HCT116 (cell line): Measurements from ENCODE around the gene SLCO4A1. TPM values are rescaled to one million over a fixed set of nuclear protein-coding genes. Genes with fewer than 3 reads are reported as not detected.

Source experiments
- ATAC-seq: fragments of 200-7000 bp; cut with Tn5 transposase; 2 replicates; pipeline ENCODE4 v1.9.1; 2020; ENCODE audit warnings: mild to moderate bottlenecking, moderate library complexity
- BruUV-seq: library from RNA; stranded (reverse); fragments of 400-500 nt; replicated peaks from 2 replicates; lab custom pipeline; 2021; lab: Mats Ljungman, UMichigan
- CTCF ChIA-PET: fragments of 300-600 bp; sonication (Branson Sonifier 250); formaldehyde crosslinking; loops from one replicate; lab custom pipeline; 2021; ENCODE audit warnings: antibody characterized with exemption; lab: Charles Lee
- POLR2A ChIA-PET: fragments of 300-600, 350-600 bp; sonication (Branson Sonifier 250); formaldehyde crosslinking; loops from one replicate; lab custom pipeline; 2021; ENCODE audit warnings: antibody characterized with exemption; lab: Charles Lee
- RAD21 ChIA-PET, 2 experiments: fragments of 300-600 bp; sonication (Branson Sonifier 250); formaldehyde crosslinking; loops; one replicate each; lab custom pipeline; 2023; ENCODE audit warnings: low total read pairs in 2 of 2; ENCODE audit not compliant: uncharacterized antibody in 2 of 2, unreplicated experiment in 2 of 2, low non-redundant PET in 1 of 2; lab: Charles Lee
- DNase-seq: peaks from one replicate; pipeline ENCODE4 v3.0.0-alpha.2; 2010; ENCODE audit warnings: low read depth, low spot score
- H2AFZ ChIP-seq: fragments of 200-600 bp; shearing (Covaris generic), sonication (generic); 2 replicates; pipeline ENCODE4 v1.6.1; 2017; ENCODE audit warnings: low read depth, mixed run types, mixed read lengths, antibody characterized with exemption, low read length; ENCODE audit not compliant: poor library complexity, severe bottlenecking
- H3K27ac ChIP-seq: 2 replicates; pipeline ENCODE4 v1.5.1; 2012; ENCODE audit warnings: low read depth, low read length
- H3K27me3 ChIP-seq: fragments of 200-600 bp; sonication (generic); 2 replicates; pipeline ENCODE4 v1.6.1; 2016; ENCODE audit warnings: mixed run types, low read length, mixed read lengths; ENCODE audit not compliant: insufficient read depth
- H3K36me3 ChIP-seq, 2 experiments: fragments of 200-500 bp in 1 of 2; fragments of 200-600 bp in 1 of 2; sonication (Bioruptor generic) in 1 of 2; sonication (generic) in 1 of 2; 2 replicates each; pipeline versions ENCODE4 v1.5.1 to v1.6.1; 2014 to 2016; ENCODE audit warnings: low read length in 2 of 2, inconsistent platforms in 1 of 2, mixed read lengths in 1 of 2, mixed run types in 1 of 2; ENCODE audit not compliant: insufficient read depth in 2 of 2, control insufficient read depth in 1 of 2
- H3K4me1 ChIP-seq, 2 experiments: fragments of 200-600 bp in 1 of 2; sonication (generic) in 1 of 2; 2 replicates each; pipeline versions ENCODE4 v1.5.1 to v1.6.1; 2012 to 2017; ENCODE audit warnings: low read length in 2 of 2, inconsistent platforms in 1 of 2, mild to moderate bottlenecking in 1 of 2, mixed read lengths in 1 of 2, mixed run types in 1 of 2, moderate library complexity in 1 of 2; ENCODE audit not compliant: insufficient read depth in 2 of 2, control insufficient read depth in 1 of 2
- H3K4me2 ChIP-seq: fragments of 200-600 bp; sonication (generic); 2 replicates; pipeline ENCODE4 v1.6.1; 2017; ENCODE audit warnings: mixed run types, low read length, mixed read lengths
- H3K4me3 ChIP-seq, 2 experiments: fragments of 200-600 bp in 1 of 2; sonication (generic) in 1 of 2; replicated peaks in 1 of 2; 2 replicates each; pipeline ENCODE4 v1.5.1; 2011 to 2016; ENCODE audit warnings: low read length in 2 of 2, control low read depth in 1 of 2, low read depth in 1 of 2, mild to moderate bottlenecking in 1 of 2, mixed read lengths in 1 of 2, mixed run types in 1 of 2
- H3K79me2 ChIP-seq: fragments of 200-600 bp; sonication (generic); 2 replicates; pipeline ENCODE4 v1.6.1; 2017; ENCODE audit warnings: mild to moderate bottlenecking, mixed run types, low read length, moderate library complexity, mixed read lengths; ENCODE audit not compliant: insufficient read depth
- H3K9ac ChIP-seq: fragments of 200-600 bp; sonication (generic); 2 replicates; pipeline ENCODE4 v1.6.1; 2016; ENCODE audit warnings: low read length, mixed read lengths
- H3K9me2 ChIP-seq: fragments of 200-600 bp; sonication (generic), shearing (Covaris generic); 2 replicates; pipeline ENCODE4 v1.6.1; 2017; ENCODE audit warnings: mixed run types, mild to moderate bottlenecking, moderate library complexity; ENCODE audit not compliant: insufficient read depth
- H3K9me3 ChIP-seq, 2 experiments: fragments of 200-500 bp in 1 of 2; fragments of 200-600 bp in 1 of 2; sonication (Bioruptor generic) in 1 of 2; sonication (generic) in 1 of 2; 2 replicates each; pipeline ENCODE4 v1.6.1; 2014 to 2017; ENCODE audit warnings: low read length in 2 of 2, mixed read lengths in 2 of 2, inconsistent platforms in 1 of 2, low read depth in 1 of 2, mild to moderate bottlenecking in 1 of 2, mixed run types in 1 of 2, moderate library complexity in 1 of 2; ENCODE audit not compliant: control insufficient read depth in 1 of 2, insufficient read depth in 1 of 2
- H4K20me1 ChIP-seq: fragments of 200-600 bp; sonication (generic), shearing (Covaris generic); 2 replicates; pipeline ENCODE4 v1.6.1; 2017; ENCODE audit warnings: mixed run types, mild to moderate bottlenecking, moderate library complexity; ENCODE audit not compliant: insufficient read depth
- CTCF ChIP-seq, 3 experiments: fragments of 200-600 bp in 1 of 3; sonication (generic) in 1 of 3; IDR thresholded peaks in 2 of 3; conservative IDR thresholded peaks in 1 of 3; 2 replicates each; pipeline ENCODE4 v1.5.1; 2012 to 2017; ENCODE audit warnings: low read depth in 2 of 3, low read length in 2 of 3, antibody characterized with exemption in 1 of 3, borderline replicate concordance in 1 of 3, control low read depth in 1 of 3, mild to moderate bottlenecking in 1 of 3, mixed read lengths in 1 of 3, mixed run types in 1 of 3, moderate library complexity in 1 of 3; ENCODE audit not compliant: insufficient read depth in 1 of 3
- JUND ChIP-seq: IDR thresholded peaks from 2 replicates; pipeline ENCODE4 v1.6.1; 2012
- POLR2A ChIP-seq: IDR thresholded peaks from 2 replicates; pipeline ENCODE4 v1.7.0; 2011; ENCODE audit warnings: borderline replicate concordance; ENCODE audit not compliant: insufficient read depth, insufficient read length; ENCODE audit errors: extremely low read depth
- RAD21 ChIP-seq: IDR thresholded peaks from 2 replicates; pipeline ENCODE4 v1.6.1; 2012; ENCODE audit warnings: low read depth, mild to moderate bottlenecking
- ZBTB33 ChIP-seq: IDR thresholded peaks from 2 replicates; pipeline ENCODE4 v1.6.1; 2011; ENCODE audit warnings: mild to moderate bottlenecking, low read length, moderate library complexity; ENCODE audit not compliant: insufficient replicate concordance; ENCODE audit errors: extremely low read depth
- intact Hi-C: fragments of 100-400 bp; cut with micrococcal nuclease; formaldehyde crosslinking; loops from 2 replicates; pipeline ENCODE4 v1.10.0; 2022
- total RNA-seq: library from RNA; stranded (reverse); gene quantifications from one replicate; pipeline ENCODE4 v1.2.1, GENCODE V29; 2021; ENCODE audit not compliant: unreplicated experiment

SLCO4A1 gene
- total RNA-seq, 1 experiment from 2014 or later = 107 TPM

- DNase-seq (no peak), ATAC-seq (no peak)
- no peaks in the 10 kb centered on the region for H3K9me3 ChIP-seq
- H3K27me3 ChIP-seq = no peaks in the 10 kb centered on the region
- ChIA-PET POLR2A (interaction anchor here (1.0 to 1.4 kb wide), 3 partner anchors 24 to 46 kb away, joined by 3 to 5 read pairs (median 3); no protein-coding TSS in a partner anchor), RAD21 (no interaction called here), CTCF (no interaction called here)
- H3K9ac ChIP-seq = peak overlapping the region; percentile 91
- H3K36me3 ChIP-seq = peaks cover 14 to 55% of the 10 kb centered on the region in 2 experiments
- peaks cover 21% of the 10 kb centered on the region; the same call in 1 of the 2 replicates for H4K20me1 ChIP-seq
- no peaks in the 10 kb centered on the region for H3K9me2 ChIP-seq
- peak overlapping the region; percentile 96 to 99 for H3K4me3 ChIP-seq
- no peak overlapping the region for H2AFZ ChIP-seq
- TF ChIP-seq POLR2A (no peak), ZBTB33 (no peak), JUND (no peak), RAD21 (no peak), CTCF (IDR thresholded peaks at IDR 0.05 in 2 of 3, conservative IDR thresholded peaks at IDR 0.05 in 1 of 3; ENCODE audit: borderline replicate concordance in 1 of 3, insufficient read depth in 1 of 3, low read depth in 2 of 3, low read length in 2 of 3) (no peak)
- intact Hi-C loops = no loop called here
- H3K4me1 ChIP-seq = peaks cover 46 to 78% of the 10 kb centered on the region in 2 experiments
- H3K4me2 ChIP-seq = peak overlapping the region; percentile 98
- TSS peak; percentile 80 for BruUV-seq
- H3K27ac ChIP-seq = peak overlapping the region; percentile 100
- H3K79me2 ChIP-seq = peaks cover 88% of the 10 kb centered on the region
These were observed 68.0 kb downstream of the SLCO4A1 start for GRCh38 chr20:62710221-62710885.
